Natural killer cell (primary cell): ENCODE data around the gene SLX4IP. TPM values are rescaled to one million over a fixed set of nuclear protein-coding genes. Genes with fewer than 3 reads are reported as not detected.

Experiments
- ATAC-seq, 3 donors: fragments of 150-1000 bp in 2 of 3; fragments of 200-7000 bp in 1 of 3; cut with Tn5 transposase; 1 replicate in 1 of 3; 2 replicates in 2 of 3; pipeline ENCODE4 v1.10.0; 2021; ENCODE audit warnings: mild to moderate bottlenecking in 2 of 3, moderate library complexity in 2 of 3
- DNase-seq, 2 donors: peaks; one replicate each; pipeline versions ENCODE4 v3.0.0 to v3.0.0-alpha.2; 2013 to 2021; ENCODE audit warnings: mixed read lengths in 1 of 2
- H3K27ac ChIP-seq: one replicate; pipeline ENCODE4 v1.5.1; 2013; ENCODE audit warnings: mild to moderate bottlenecking, low read length
- H3K27me3 ChIP-seq: one replicate; pipeline ENCODE4 v1.6.1; 2013; ENCODE audit warnings: low read length; ENCODE audit not compliant: control insufficient read depth, insufficient read depth
- H3K36me3 ChIP-seq: one replicate; pipeline ENCODE4 v1.6.1; 2013; ENCODE audit warnings: low read length; ENCODE audit not compliant: control insufficient read depth, insufficient read depth
- H3K4me1 ChIP-seq: one replicate; pipeline ENCODE4 v1.6.1; 2013; ENCODE audit warnings: low read length; ENCODE audit not compliant: control insufficient read depth, insufficient read depth
- H3K4me3 ChIP-seq: one replicate; pipeline ENCODE4 v1.5.1; 2013; ENCODE audit warnings: low read length
- H3K9me3 ChIP-seq: one replicate; pipeline ENCODE4 v1.6.1; 2013; ENCODE audit warnings: low read length; ENCODE audit not compliant: control insufficient read depth, insufficient read depth
- H3K27ac Mint-ChIP-seq, 2 donors: one replicate each; pipeline ENCODE4 v1.8.0; 2022; ENCODE audit warnings: mild to moderate bottlenecking in 2 of 2, mixed read lengths in 2 of 2, moderate library complexity in 1 of 2
- H3K27me3 Mint-ChIP-seq, 2 donors: one replicate each; pipeline ENCODE4 v1.8.0; 2022; ENCODE audit warnings: low read depth in 2 of 2, mixed read lengths in 2 of 2
- H3K36me3 Mint-ChIP-seq: one replicate; pipeline ENCODE4 v1.8.0; 2022; ENCODE audit warnings: mixed read lengths
- H3K4me1 Mint-ChIP-seq, 2 donors: one replicate each; pipeline ENCODE4 v1.8.0; 2022; ENCODE audit warnings: mixed read lengths in 2 of 2
- H3K4me3 Mint-ChIP-seq: one replicate; pipeline ENCODE4 v1.8.0; 2022; ENCODE audit warnings: mild to moderate bottlenecking, moderate library complexity, mixed read lengths
- H3K9me3 Mint-ChIP-seq, 2 donors: one replicate each; pipeline ENCODE4 v1.8.0; 2022; ENCODE audit warnings: mixed read lengths in 2 of 2
- CTCF ChIP-seq: fragments of 200-600 bp; IDR thresholded peaks from one replicate; pipeline ENCODE4 v1.8.0; 2022; ENCODE audit warnings: antibody characterized with exemption
- WGBS: methylation state at CpG from one replicate; pipeline ENCODE4 v1.1.7; 2013; ENCODE audit warnings: missing lambda C conversion rate; ENCODE audit not compliant: insufficient coverage; 5-methylcytosine and 5-hydroxymethylcytosine counted together
- intact Hi-C: fragments of 100-400 bp; cut with micrococcal nuclease; formaldehyde crosslinking; loops from one replicate; pipeline ENCODE4 v1.14.2; 2022
- total RNA-seq, 4 donors: library from RNA; stranded (reverse); fragments of 120-200 nt in 1 of 4; gene quantifications; one replicate each; pipeline versions ENCODE4 v1.2.3 to v1.2.4, GENCODE V29; 2013 to 2022

Gene SLX4IP
- total RNA-seq, 3 donors from 2014 or later (not counting 1 experiment from before 2014, with no cell fraction given) = 2.9 to 5.5 (median 5.2) TPM

- no peak for ATAC-seq
- Mint-ChIP-seq H3K9me3 (no peaks in the 10 kb centered on the region), H3K27me3 (no peaks in the 10 kb centered on the region), H3K4me3 (no peak overlapping the region), H3K27ac (no peak overlapping the region), H3K36me3 (no peaks in the 10 kb centered on the region), H3K4me1 (peaks cover 0 to 11% of the 10 kb centered on the region in 2 donors)
- no peak for DNase-seq
- Histone ChIP-seq H3K36me3 (no peaks in the 10 kb centered on the region), H3K27me3 (no peaks in the 10 kb centered on the region), H3K4me1 (no peaks in the 10 kb centered on the region), H3K9me3 (no peaks in the 10 kb centered on the region), H3K27ac (no peak overlapping the region), H3K4me3 (no peak overlapping the region)
- intact Hi-C loops = no loop called here
- no peak for TF ChIP-seq CTCF
- WGBS = 88% methylated on average over 2 of the region's 2 CpGs
Observed at GRCh38 chr20:10463622-10464021, 28.5 kb downstream of the SLX4IP start.

- TF ChIP-seq CTCF = no peak
- WGBS = 100% methylated on average over 1 of the region's 3 CpGs
- no peak for ATAC-seq
- Histone ChIP-seq H3K4me1 (no peaks in the 10 kb centered on the region), H3K36me3 (no peaks in the 10 kb centered on the region), H3K27me3 (no peaks in the 10 kb centered on the region), H3K27ac (no peak overlapping the region), H3K4me3 (no peak overlapping the region), H3K9me3 (no peaks in the 10 kb centered on the region)
- no peak for DNase-seq
- intact Hi-C loops = loop anchor here (5.0 kb wide), 1 partner anchor 207 kb away; the partner anchor contains the start of gene JAG1
- H3K4me1 Mint-ChIP-seq = peaks cover 7 to 14% of the 10 kb centered on the region in 2 donors
- H3K4me3 Mint-ChIP-seq = no peak overlapping the region
- no peaks in the 10 kb centered on the region for H3K36me3 Mint-ChIP-seq
- H3K27me3 Mint-ChIP-seq = no peaks in the 10 kb centered on the region
- no peaks in the 10 kb centered on the region for H3K9me3 Mint-ChIP-seq
- H3K27ac Mint-ChIP-seq = no peak overlapping the region
Observed at GRCh38 chr20:10465135-10465534, 30.0 kb downstream of the SLX4IP start.

- WGBS = 100% methylated on average over 3 of the region's 4 CpGs
- no peaks in the 10 kb centered on the region for H3K36me3 Mint-ChIP-seq
- H3K4me3 Mint-ChIP-seq = no peak overlapping the region
- no peak overlapping the region for H3K4me3 ChIP-seq
- H3K27ac Mint-ChIP-seq = no peak overlapping the region
- no peak overlapping the region for H3K27ac ChIP-seq
- DNase-seq = no peak
- no peaks in the 10 kb centered on the region for H3K27me3 Mint-ChIP-seq
- H3K4me1 ChIP-seq = no peaks in the 10 kb centered on the region
- H3K36me3 ChIP-seq = no peaks in the 10 kb centered on the region
- H3K27me3 ChIP-seq = no peaks in the 10 kb centered on the region
- peaks cover 10 to 17% of the 10 kb centered on the region in 2 donors for H3K4me1 Mint-ChIP-seq
- H3K9me3 ChIP-seq = no peaks in the 10 kb centered on the region
- intact Hi-C loops = loop anchor here (5.0 kb wide), 1 partner anchor 206 kb away; the partner anchor contains the start of gene JAG1
- no peaks in the 10 kb centered on the region for H3K9me3 Mint-ChIP-seq
- no peak for ATAC-seq
- no peak for TF ChIP-seq CTCF
Observed at GRCh38 chr20:10466325-10466724, 31.2 kb downstream of the SLX4IP start.

- 97% methylated on average over 3 of the region's 3 CpGs for WGBS
- ATAC-seq (no peak), DNase-seq (no peak)
- no peaks in the 10 kb centered on the region for H3K9me3 ChIP-seq
- H3K4me3 ChIP-seq = no peak overlapping the region
- Mint-ChIP-seq H3K36me3 (no peaks in the 10 kb centered on the region), H3K4me3 (no peak overlapping the region), H3K27me3 (no peaks in the 10 kb centered on the region), H3K9me3 (no peaks in the 10 kb centered on the region), H3K4me1 (peaks cover 10 to 17% of the 10 kb centered on the region in 2 donors), H3K27ac (no peak overlapping the region)
- H3K27me3 ChIP-seq = no peaks in the 10 kb centered on the region
- H3K27ac ChIP-seq = no peak overlapping the region
- H3K36me3 ChIP-seq = no peaks in the 10 kb centered on the region
- no peaks in the 10 kb centered on the region for H3K4me1 ChIP-seq
- intact Hi-C loops = loop anchor here (5.0 kb wide), 1 partner anchor 205 kb away; the partner anchor contains the start of gene JAG1
- TF ChIP-seq CTCF = no peak
Observed at GRCh38 chr20:10466855-10467254, 31.8 kb downstream of the SLX4IP start.
